Bladder microvascular endothelial cell (primary cell): ENCODE data around the gene RAP2A. TPM values are rescaled to one million over a fixed set of nuclear protein-coding genes. Genes with fewer than 3 reads are reported as not detected.

Experiments
- total RNA-seq: library from RNA; depleted of rRNA; stranded (reverse); fragments of >200 nt; gene quantifications from 2 replicates; pipeline ENCODE4 v1.2.3, GENCODE V29; 2014

Gene RAP2A
- total RNA-seq = 41.8 and 62.5 TPM in 2 replicates

DNA sequence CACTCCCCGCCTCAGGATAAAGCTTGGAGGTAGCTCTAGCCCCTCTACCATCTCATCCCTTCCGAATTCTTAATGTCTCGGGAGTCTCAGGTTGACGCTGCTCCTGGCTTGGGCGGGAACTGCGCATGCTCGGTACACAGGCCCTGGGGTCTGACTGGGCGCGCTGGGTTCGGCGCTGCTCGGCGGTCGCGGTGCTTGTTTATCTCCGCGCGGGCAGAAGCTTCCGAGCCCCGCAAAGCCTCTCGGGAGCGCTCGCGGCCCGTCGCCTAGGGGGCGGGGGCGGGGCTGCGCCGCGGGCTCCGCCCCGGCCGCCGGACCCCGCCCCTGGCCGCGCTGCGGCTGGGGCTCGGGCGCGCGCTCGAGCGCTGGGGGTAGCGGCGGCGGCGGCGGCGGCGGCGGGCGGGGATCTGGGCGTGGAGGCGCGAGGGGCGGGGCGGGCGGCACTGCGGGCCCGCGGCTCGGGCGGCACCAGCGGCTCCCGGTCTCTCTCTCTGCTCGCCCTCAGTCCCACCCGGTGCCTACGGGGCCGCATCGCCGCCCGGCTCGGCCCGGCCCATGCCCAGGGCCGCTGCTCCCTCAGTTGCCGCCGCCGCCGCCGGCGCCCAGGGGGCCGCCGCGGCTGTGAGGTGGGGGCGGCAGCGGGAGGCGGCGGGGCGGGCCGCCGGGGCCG, at the start of gene RAP2A:
TSS of gene RAP2A (plus strand) at position 443 of the 670 bp plus-strand sequence. CDS start 302 bp downstream, outside the sequence.

Other genes with a start within 250 kb of the RAP2A start
- gene MBNL2, start 211.8 kb upstream of the RAP2A start, total RNA-seq = 38.2 and 99.4 TPM in 2 replicates